HG03095 (cell line): ENCODE data around the gene PLS1.

Source experiments
- ATAC-seq: cut with Tn5 transposase; IDR thresholded peaks from one replicate; pipeline ENCODE4 v1.9.1; 2021; ENCODE audit warnings: moderate library complexity; ENCODE audit not compliant: unreplicated experiment

The PLS1 gene

DNA sequence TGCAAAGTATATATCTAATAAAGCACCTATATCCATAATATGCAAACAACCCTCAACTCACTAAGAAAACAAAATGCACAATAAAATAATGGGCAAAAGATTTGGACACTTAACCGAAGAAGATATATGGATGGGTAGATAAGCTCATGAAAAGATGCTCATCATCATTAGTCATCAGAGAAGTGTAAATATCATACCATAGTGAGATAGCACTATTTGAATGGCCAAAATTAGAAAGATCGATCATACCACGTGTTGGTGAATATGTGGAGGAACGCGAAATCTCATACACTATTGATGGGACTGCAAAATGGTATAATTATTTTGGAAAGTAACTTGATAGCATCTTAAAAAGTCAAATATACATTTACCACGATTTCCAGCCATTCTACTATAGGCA lies 40.5 kb downstream of the PLS1 start:
- no peak for ATAC-seq

DNA sequence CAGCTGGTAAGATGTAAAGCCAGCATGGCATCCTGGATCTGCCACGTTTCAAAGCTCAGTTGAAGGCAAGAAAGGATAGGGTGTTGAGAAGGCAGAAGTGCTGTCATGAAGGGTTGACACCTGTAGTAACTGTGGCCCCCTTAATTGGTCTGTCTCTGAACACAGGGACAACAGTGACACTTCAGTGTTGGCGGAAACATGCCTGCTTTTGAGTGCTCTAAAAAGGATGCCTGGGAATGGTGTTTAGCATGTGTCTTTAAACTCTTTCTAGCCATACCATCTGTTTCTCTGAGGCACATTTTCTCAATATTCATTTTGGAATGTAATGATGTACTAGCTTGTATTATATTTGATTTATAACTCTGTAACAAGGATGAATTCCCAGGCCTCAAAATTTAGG lies 42.1 kb downstream of the PLS1 start:
- ATAC-seq, result no peak

DNA sequence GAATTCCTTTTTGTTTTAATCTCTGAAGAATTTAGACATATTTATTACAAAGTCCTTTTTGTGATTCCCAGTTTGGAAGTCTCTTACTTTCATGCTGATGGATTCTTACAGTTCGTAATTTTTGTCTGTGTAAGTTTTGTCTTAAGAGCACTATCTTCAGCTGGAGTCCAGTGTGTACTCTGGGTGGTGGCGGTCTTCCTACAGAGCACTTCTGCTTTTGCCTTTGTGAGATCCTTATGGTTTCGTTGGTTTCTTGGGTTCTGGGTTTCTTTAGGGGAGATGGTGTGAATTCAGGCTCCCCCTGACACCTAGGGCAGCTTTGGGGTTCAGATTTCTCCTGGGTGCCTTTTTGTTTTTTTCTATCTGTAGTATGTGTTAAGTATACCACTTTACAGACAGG lies 45.3 kb downstream of the PLS1 start:
- no peak for ATAC-seq

DNA sequence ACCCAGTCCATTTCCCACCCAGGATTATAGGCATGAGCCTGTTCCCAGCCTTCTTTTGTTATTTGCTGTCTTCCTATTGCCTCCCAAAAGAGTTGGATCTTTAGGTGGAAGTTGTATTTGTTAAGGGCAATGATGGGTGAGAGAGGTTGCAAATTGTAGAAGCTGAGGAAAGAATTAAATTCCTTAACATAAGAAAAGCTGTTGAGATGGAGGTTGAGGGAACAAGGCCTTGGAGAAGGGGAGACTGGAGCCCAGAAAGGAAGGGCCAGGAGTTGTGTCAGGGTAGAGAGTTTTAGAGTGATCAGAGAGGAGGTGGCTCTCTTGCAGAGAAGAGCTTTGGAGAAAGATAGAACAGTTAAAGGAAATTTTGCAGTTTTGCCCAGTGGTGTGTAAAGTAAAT lies 46.8 kb downstream of the PLS1 start:
- ATAC-seq, result no peak

DNA sequence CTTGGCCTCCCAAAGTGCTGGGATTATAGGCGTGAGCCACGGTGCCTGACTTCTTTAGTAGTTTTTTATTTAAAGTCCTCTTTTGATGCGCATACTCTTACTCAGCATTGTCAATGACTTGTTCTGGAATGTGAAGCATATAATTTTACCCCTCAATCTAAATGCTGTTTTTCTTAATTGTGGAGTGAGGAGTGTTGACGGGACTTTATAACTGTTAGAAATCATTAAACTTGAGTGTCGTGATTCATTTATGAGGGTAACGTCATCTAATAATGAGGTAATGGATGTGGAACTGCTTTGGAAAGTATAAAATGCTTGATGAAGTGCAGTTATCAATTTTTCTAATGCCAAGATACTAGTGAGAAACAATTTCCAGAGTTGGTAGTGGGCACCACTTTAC lies 48.3 kb downstream of the PLS1 start:
- ATAC-seq, result no peak

DNA sequence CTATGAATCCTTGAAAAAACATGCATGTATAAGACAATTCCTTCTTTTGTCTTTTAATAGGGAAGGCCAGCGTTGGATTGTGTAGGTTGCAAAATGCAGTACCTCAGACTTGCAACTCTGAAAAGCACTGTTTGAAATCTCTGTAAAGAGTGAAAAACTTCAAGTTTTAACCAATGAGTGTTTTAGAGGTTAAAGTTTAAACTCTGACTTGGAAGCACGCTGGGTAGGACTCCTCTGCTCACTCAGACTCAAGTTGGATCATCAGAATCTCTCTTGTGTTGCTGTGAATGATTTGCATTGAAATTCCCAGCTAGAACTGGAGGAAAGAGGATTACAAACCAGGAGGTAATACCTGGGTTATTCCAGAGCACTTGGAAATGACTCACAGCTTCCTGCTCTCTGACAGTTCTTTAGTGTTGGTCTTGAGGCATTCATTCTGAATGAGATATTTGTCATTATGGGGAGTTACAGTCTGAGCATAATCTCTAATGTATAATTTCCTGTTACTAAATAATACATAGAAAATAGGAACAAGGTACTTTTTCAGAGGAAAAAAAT lies 49.1 kb downstream of the PLS1 start:
- ATAC-seq, result no peak

DNA sequence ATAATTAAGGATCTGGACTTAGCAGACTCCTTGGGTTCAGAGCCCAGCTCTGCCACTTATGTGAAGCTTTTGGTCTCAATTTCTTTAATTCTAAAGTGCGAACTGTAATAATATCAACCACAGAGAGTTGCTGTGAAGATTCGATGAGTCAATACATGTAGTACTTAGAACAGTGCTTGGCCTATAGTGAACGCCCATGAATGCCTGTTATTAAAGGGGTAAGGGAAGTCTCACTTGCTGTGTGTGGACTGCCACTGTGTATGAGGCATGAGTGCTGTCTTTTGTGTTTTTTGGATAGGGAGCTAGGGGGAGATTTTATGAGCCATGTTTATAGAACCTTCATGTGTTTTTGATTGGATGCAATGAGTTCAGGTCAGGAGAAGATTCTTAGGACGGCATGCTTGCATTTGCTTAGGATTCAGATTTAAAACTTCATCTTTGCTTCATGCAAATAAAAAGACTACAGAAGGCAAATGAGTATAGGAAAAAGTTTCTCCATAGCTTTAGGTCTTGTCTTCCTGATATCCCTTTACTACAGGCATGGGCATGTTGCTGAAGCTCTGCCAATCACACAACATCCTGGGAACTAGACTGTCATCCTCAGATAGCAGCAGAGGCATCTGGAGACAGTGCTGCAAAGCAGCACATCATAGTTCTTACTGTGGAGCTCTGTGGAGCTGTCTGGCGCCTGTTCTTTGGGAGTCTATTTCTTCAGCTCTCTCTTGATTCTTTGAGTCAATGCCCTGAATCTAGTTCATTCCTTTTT lies 50.0 kb downstream of the PLS1 start:
- no peak for ATAC-seq

DNA sequence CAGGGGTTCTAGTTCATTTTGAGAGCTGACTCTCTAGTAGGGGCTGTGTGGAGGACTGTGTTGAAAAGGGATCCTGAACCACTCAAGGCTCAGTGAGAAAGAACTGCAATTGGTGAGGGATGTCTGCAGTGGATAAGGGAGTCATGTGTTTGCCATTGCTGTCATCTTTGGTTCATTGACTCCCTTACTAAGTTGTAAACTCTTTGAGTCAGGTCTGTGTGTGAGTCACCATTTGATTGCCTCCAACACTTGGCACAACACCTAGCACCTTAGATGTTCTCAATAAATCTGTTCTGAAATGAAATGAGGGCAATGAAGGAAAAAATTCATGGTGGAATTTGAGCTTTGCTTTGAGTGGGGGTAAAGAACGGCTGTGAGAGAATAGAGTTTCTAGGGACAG lies 51.7 kb downstream of the PLS1 start:
- no peak for ATAC-seq

DNA sequence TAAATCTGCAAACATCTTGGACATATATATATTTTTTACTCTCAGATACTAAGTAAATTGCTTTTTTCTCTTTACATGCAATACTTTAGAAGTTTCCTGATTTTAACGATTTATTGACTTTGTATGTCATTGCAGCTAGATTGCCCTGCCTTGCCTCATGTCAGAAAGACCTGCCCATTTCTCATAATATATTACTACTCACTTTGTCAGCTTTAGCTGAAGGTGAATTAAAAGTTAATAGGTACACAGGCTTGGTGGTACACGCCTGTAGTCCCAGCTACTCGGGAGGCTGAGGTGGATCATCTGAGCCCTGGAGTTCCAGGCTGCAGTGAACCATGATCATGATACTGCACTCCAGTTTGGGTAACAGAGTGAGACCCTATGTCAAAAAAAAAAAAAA lies 52.8 kb downstream of the PLS1 start:
- ATAC-seq, result no peak

DNA sequence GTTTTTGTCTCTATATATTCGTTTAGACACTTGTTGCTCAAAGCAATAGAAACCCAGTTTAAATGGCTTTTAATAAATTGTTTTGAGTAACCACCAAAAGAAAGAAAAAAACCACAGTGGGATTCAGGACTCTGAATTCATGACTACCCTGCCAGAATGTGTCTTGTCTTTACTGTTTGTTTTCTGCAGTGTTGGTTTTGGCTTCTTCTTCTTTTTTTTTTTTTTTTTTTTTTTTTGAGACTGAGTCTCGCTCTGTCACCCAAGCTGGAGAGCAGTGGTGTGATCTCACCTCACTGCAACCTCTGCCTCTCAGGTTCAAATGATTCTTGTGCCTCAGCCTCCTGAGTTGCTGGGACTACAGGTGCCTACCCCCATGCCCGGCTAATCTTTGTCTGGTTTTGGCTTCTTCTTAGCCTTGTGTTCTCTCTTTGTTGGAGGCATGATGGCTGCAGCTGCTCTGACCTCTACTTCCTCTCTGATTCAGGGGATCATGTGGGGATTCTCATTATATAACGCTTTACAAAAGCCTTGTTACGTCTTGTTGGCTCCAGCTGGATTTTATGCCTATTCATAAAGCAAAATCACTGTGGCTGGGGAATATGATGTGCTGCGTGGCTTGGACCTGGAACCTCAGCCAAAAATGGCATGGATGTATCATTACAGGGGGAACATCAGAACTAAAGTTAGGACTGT lies 54.0 kb downstream of the PLS1 start:
- no peak for ATAC-seq

DNA sequence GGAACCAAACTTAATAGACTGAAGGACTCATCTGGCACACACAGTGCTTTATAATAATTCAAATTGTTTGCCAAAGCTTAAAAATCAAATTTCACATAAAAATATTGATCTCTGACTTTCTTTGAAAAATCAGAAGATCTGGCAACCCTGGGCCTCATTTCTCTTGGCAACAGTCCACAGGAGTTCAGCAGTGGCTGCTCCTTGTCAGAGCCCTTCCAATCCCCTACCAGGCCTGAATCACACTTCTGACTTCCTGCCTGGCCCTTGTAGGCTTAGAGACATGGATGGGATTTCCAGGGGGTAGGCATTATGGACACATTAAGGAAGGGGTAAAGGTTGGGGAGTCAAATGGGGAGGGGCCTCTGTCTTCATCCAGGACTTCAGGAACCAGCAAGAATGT lies 55.5 kb downstream of the PLS1 start:
- ATAC-seq, result no peak

DNA sequence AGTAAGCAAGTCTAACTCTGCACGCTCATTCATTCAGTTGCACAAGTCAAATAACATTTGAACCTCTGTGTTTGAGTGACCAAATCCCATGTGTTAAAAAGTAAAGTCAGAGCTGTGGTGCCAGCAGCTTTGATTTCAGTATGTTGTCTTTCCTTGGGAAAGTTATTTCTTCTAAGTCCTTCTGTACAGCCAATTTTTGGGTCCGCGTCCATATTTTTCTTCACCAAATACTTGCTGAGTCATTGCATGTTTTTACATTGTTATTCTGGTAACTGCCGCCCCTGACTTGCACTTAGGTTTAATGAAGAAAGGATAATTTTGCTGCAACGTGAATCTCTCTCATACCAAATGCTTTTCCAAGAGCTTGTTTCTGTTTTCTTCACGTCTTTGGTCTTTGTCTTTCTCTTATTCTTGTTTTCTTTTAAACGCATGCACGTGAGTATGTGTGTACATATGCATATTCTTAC lies 56.7 kb downstream of the PLS1 start:
- ATAC-seq, result no peak

DNA sequence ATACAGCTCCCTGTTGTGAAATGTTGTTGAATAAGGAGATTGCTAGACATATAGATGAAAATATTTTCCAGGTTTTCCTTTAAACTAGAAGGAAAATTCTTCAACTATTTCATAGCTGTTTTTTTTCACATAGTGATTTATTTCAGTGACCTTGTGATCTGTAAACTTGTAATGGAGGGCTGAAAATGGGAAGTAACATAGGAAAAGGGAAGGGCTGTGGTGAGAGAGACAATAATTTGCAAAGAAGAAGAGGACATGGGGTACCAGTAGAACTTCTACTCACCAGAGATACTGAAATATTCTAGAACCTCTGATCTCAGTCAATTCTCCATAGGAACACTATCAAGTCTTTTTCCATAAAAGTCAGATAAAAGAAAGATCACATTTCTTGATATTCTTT lies 60.4 kb downstream of the PLS1 start:
- no peak for ATAC-seq

DNA sequence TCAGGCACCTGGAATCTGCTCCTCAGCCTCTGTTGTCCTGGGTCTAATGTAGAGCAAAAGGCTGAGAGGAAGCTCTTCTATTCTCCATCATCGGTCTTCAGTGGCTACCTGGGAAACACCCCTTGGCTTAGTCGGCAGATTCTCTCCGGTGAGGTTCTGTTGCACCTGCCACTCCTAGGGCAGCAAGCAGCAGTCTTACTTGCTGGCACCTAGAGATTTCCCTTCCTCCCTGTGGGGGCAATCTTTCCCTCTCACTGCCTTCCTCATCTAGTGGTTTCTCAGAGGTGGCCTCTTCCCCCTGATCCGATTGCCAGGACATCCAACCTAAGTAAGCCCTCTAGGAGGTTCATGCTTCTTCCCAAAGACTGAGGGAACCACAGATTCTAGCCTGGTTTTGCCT lies 60.8 kb downstream of the PLS1 start:
- no peak for ATAC-seq

DNA sequence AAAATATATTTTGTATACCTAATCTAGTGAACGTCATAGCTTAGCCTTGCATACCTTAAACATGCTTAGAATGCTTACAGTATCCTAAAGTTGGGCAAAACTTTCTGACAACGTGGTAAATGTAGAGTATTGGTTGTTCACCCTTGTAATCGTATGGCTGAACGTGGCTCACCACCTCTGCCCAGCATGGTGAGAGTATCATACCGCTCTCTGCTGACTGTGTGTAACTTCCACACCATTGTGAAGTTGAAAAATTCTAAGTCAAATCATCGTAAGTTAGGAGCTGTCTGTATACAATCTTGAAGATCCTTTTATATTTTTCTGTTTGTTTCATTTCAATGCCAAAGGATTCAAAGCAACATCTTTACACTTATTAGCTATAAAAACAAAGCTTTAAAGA lies 64.2 kb downstream of the PLS1 start:
- no peak for ATAC-seq

DNA sequence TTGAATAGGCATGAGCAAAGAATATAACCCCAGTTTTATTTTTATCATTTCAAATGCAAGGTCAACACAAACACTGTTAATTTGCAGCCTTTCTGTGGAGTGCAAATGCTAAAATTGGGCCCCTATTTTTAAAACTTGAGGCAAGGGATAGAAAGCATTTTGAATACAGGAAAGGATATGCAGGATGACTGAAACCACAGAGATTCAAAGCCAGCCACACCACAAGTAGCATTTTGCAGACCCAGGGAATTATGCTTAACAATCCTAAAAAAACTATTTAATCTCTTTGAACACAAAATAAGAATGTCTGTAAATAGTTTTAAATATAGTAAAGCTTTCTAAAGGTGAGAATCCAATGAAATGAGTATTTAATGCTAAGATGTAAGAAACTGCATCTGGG lies 64.7 kb downstream of the PLS1 start:
- no peak for ATAC-seq

DNA sequence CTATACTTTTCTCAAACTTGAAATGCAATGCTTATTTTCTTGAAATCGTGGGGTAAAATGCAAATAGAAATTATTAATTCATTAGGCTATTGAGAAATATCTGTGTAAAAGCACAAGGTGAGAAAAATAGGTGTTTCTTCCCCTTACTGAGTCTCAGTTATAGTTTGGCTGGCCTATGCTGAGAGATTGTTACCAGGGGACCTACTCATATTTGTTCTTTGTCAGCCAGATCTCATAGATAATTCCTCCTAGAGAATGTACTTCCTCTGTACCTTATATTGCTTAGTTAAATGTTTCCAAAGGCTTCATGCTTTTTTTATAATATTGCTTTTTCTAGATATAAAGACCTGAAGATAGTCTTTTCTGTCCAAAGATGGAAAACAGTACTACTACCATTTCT lies 67.7 kb downstream of the PLS1 start:
- ATAC-seq, result no peak

DNA sequence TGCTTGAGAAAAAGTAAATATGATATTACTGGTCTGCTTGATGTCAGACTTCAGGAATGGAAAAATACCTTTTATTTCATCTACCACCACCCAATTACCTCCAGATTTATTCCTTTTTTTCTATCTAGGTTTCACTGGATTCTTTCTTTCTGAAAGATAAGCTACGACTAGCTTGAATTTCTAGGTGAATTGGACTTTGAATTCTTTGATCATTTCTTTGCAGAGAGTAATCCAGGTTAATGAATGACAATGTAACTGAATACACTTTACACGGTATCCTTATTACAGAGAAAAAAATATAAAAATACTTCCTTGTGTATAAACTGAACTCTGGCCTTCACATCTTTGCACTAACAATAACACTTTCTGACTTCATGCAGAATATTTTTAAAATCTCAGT lies 68.1 kb downstream of the PLS1 start:
- ATAC-seq, result no peak

DNA sequence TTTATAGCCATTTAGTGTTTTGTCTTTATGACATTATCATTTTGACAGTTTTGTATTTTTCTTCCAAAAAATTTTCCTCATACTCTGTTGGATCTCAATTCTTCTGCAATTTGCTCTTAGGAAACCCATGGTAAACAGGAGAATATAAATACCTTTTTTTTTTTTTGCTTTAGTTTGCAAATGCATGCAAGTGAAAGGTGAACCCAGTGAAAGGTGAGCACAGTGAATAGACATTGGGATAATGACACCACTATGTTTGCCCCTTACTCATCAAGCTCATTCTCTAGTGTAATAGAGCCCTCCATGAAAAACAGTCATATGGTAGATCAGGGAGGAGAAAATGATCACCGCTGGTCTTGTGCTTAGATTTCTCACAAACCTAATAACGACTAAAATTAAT lies 68.6 kb downstream of the PLS1 start:
- ATAC-seq, result no peak

DNA sequence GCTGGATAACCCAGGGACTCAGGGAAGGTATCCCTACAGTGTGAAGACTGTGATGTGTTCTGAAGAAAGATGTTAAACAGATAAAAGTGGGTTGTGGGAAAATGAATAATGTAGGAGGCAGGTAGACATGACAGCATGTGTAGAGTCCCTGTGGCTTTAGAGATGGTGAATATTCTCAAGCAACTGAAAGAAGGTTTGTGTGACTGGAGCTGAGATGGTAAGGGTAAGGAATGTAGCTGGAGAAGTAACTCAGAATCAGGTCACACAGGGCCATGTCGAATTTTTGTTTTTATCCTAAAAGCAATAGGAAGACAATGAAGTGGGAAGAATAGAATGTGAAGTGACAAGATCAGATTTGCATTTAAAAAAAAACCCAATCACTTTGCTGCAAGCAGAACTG lies 73.9 kb downstream of the PLS1 start:
- ATAC-seq, result no peak

DNA sequence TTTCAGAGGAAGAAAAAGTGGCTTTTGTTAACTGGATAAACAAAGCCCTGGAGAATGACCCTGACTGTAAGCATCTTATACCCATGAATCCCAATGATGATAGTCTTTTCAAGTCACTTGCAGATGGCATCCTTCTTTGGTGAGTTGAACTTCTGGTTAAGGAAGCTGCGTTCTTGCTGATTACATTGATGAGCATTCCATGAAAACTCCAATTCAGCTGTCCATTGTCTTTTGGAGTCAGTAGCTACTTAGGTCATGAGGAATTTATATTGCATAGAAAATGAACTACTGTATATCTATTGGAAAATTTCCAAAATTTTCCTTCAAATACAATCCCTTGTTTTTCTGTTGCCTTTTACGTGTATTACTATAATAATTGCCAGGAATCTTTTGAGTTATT lies 80.0 kb downstream of the PLS1 start:
- no peak for ATAC-seq

DNA sequence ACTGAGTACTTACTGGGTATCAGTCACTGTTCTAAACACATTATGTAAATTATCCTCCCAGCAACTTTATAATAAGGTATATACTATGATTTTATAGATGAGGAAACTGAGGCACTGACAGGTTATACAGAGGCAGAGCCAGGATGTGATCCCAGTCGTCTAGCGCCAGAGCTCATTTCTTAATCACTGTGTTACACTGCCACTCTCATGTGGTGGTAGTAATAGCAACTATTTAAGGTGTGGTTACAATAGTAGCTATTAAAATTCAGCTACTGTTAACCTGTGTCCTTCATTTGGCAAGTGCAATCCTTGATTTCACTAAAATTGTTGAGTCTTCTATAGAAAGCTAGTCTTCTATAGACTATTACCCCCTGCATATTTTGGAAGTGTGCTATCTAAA lies 84.5 kb downstream of the PLS1 start:
- no peak for ATAC-seq
